H9 (cell line): ENCODE results near the gene CDKAL1. TPM values are rescaled to one million over a fixed set of nuclear protein-coding genes. Genes with fewer than 3 reads are reported as not detected.

Experiments
- DNase-seq: peaks from one replicate; pipeline ENCODE4 v3.0.0-alpha.2; 2017
- H2AFZ ChIP-seq: one replicate; pipeline ENCODE4 v1.6.1; 2013; ENCODE audit warnings: mild to moderate bottlenecking, low read length, control low read depth, moderate library complexity
- H2AK5ac ChIP-seq: 2 replicates; pipeline ENCODE4 v1.6.1; 2013; ENCODE audit warnings: low read length, control low read depth, mixed read lengths; ENCODE audit not compliant: insufficient read length
- H2BK120ac ChIP-seq: one replicate; pipeline ENCODE4 v1.6.1; 2013; ENCODE audit warnings: low read depth, mild to moderate bottlenecking, low read length, control low read depth, inconsistent platforms; ENCODE audit not compliant: poor library complexity, severe bottlenecking
- H2BK12ac ChIP-seq: 2 replicates; pipeline ENCODE4 v1.6.1; 2013; ENCODE audit warnings: low read length, control low read depth, mixed read lengths, low read depth; ENCODE audit not compliant: insufficient read length
- H2BK15ac ChIP-seq: 2 replicates; pipeline ENCODE4 v1.6.1; 2013; ENCODE audit warnings: low read depth, low read length, control low read depth
- H2BK20ac ChIP-seq: one replicate; pipeline ENCODE4 v1.6.1; 2013; ENCODE audit warnings: low read depth, mild to moderate bottlenecking, low read length, control low read depth, inconsistent platforms; ENCODE audit not compliant: poor library complexity, severe bottlenecking
- H2BK5ac ChIP-seq: 2 replicates; pipeline ENCODE4 v1.6.1; 2013; ENCODE audit warnings: low read length, control low read depth, mixed read lengths; ENCODE audit not compliant: insufficient read length
- H3K14ac ChIP-seq: 2 replicates; pipeline ENCODE4 v1.6.1; 2013; ENCODE audit warnings: low read length, control low read depth; ENCODE audit not compliant: insufficient read depth
- H3K18ac ChIP-seq: 2 replicates; pipeline ENCODE4 v1.6.1; 2013; ENCODE audit warnings: low read depth, mild to moderate bottlenecking, mixed read lengths, low read length, control low read depth; ENCODE audit not compliant: insufficient read length
- H3K23ac ChIP-seq: 2 replicates; pipeline ENCODE4 v1.6.1; 2013; ENCODE audit warnings: low read length, control low read depth, mixed read lengths, low read depth; ENCODE audit not compliant: insufficient read length
- H3K23me2 ChIP-seq: 2 replicates; pipeline ENCODE4 v1.6.1; 2013; ENCODE audit warnings: low read depth, mild to moderate bottlenecking, mixed read lengths, low read length, control low read depth; ENCODE audit not compliant: insufficient read length, poor library complexity, severe bottlenecking
- H3K27ac ChIP-seq: 2 replicates; pipeline ENCODE4 v1.5.1; 2013; ENCODE audit warnings: low read length, control low read depth, mixed read lengths, low read depth; ENCODE audit not compliant: insufficient read length
- H3K27me3 ChIP-seq: 2 replicates; pipeline ENCODE4 v1.6.1; 2013; ENCODE audit warnings: low read length, control low read depth, inconsistent platforms; ENCODE audit not compliant: insufficient read depth
- H3K4ac ChIP-seq: 2 replicates; pipeline ENCODE4 v1.6.1; 2013; ENCODE audit warnings: low read depth, mild to moderate bottlenecking, control low read depth, inconsistent platforms, low read length, moderate library complexity
- H3K4me1 ChIP-seq: 2 replicates; pipeline ENCODE4 v1.6.1; 2013; ENCODE audit warnings: low read length, control low read depth, inconsistent platforms; ENCODE audit not compliant: insufficient read depth
- H3K4me2 ChIP-seq: 2 replicates; pipeline ENCODE4 v1.6.1; 2013; ENCODE audit warnings: low read length, control low read depth, mixed read lengths; ENCODE audit not compliant: insufficient read length, insufficient read depth
- H3K56ac ChIP-seq: 2 replicates; pipeline ENCODE4 v1.6.1; 2013; ENCODE audit warnings: low read depth, mild to moderate bottlenecking, mixed read lengths, low read length, control low read depth; ENCODE audit not compliant: insufficient read length
- H3K79me1 ChIP-seq: 2 replicates; pipeline ENCODE4 v1.6.1; 2013; ENCODE audit warnings: low read depth, mild to moderate bottlenecking, moderate library complexity, low read length, control low read depth, inconsistent platforms; ENCODE audit not compliant: insufficient read depth, poor library complexity, severe bottlenecking
- H3K79me2 ChIP-seq: 2 replicates; pipeline ENCODE4 v1.6.1; 2013; ENCODE audit warnings: low read length, control low read depth, inconsistent platforms; ENCODE audit not compliant: insufficient read depth
- H3K9ac ChIP-seq: 2 replicates; pipeline ENCODE4 v1.6.1; 2013; ENCODE audit warnings: low read length, control low read depth, mixed read lengths; ENCODE audit not compliant: insufficient read length; ENCODE audit errors: extremely low read depth
- H3K9me3 ChIP-seq: one replicate; pipeline ENCODE4 v1.6.1; 2013; ENCODE audit warnings: low read depth, low read length, inconsistent platforms; ENCODE audit not compliant: control insufficient read depth
- H3T11ph ChIP-seq: one replicate; pipeline ENCODE4 v1.6.1; 2013; ENCODE audit warnings: mild to moderate bottlenecking, low read length, control low read depth, inconsistent platforms
- H4K20me1 ChIP-seq: one replicate; pipeline ENCODE4 v1.6.1; 2013; ENCODE audit not compliant: control insufficient read depth, insufficient read length, insufficient read depth
- H4K5ac ChIP-seq: 2 replicates; pipeline ENCODE4 v1.6.1; 2013; ENCODE audit warnings: low read depth, mild to moderate bottlenecking, mixed read lengths, low read length, control low read depth; ENCODE audit not compliant: insufficient read length
- H4K8ac ChIP-seq: replicated peaks from 2 replicates; pipeline ENCODE4 v1.6.1; 2013; ENCODE audit warnings: low read length, control low read depth, mixed read lengths, low read depth; ENCODE audit not compliant: insufficient read length
- H4K91ac ChIP-seq: 2 replicates; pipeline ENCODE4 v1.6.1; 2013; ENCODE audit warnings: low read depth, mild to moderate bottlenecking, moderate library complexity, mixed read lengths, low read length, control low read depth; ENCODE audit not compliant: insufficient read length
- H3K27ac Mint-ChIP-seq, 3 experiments: 2 replicates in 2 of 3; 3 replicates in 1 of 3; pipeline ENCODE4 v1.8.0; 2020 to 2021; ENCODE audit warnings: mixed read lengths in 3 of 3, mild to moderate bottlenecking in 1 of 3, moderate library complexity in 1 of 3
- H3K27me3 Mint-ChIP-seq: 2 replicates; pipeline ENCODE4 v1.8.0; 2021; ENCODE audit warnings: low read depth, mild to moderate bottlenecking, moderate library complexity, mixed read lengths
- H3K36me3 Mint-ChIP-seq, 3 experiments: 2 replicates in 2 of 3; 3 replicates in 1 of 3; pipeline ENCODE4 v1.8.0; 2020 to 2021; ENCODE audit warnings: low read depth in 3 of 3, mixed read lengths in 3 of 3; ENCODE audit not compliant: insufficient read depth in 1 of 3
- H3K4me1 Mint-ChIP-seq, 2 experiments: 2 replicates each; pipeline ENCODE4 v1.8.0; 2020; ENCODE audit warnings: mixed read lengths in 2 of 2
- H3K4me3 Mint-ChIP-seq, 2 experiments: 2 replicates in 1 of 2; 3 replicates in 1 of 2; pipeline ENCODE4 v1.8.0; 2020 to 2021; ENCODE audit warnings: mild to moderate bottlenecking in 2 of 2, mixed read lengths in 2 of 2, moderate library complexity in 1 of 2
- H3K9me3 Mint-ChIP-seq, 2 experiments: 2 replicates in 1 of 2; 3 replicates in 1 of 2; pipeline ENCODE4 v1.8.0; 2020; ENCODE audit warnings: mild to moderate bottlenecking in 2 of 2, mixed read lengths in 2 of 2, moderate library complexity in 1 of 2
- WGBS: extraction: QIAGEN DNeasy Blood & Tissue Kit; methylation state at CpG from one replicate; pipeline ENCODE4 v1.1.7; 2013; ENCODE audit warnings: missing lambda C conversion rate, low lambda C conversion rate, mixed read lengths; ENCODE audit not compliant: insufficient read length; ENCODE audit errors: extremely low coverage; 5-methylcytosine and 5-hydroxymethylcytosine counted together
- total RNA-seq: library from RNA; stranded (reverse); gene quantifications from 2 replicates; pipeline ENCODE4 v1.2.1, GENCODE V29; 2021
- TF ChIP-seq, protein P1 (sequence below): fragments of 200-600 bp; sonication (generic); conservative IDR thresholded peaks from 3 replicates; pipeline ENCODE4 v1.8.0; 2021; ENCODE audit warnings: antibody characterized with exemption, mild to moderate bottlenecking

CDKAL1 gene
- total RNA-seq, 1 experiment from 2014 or later = 23.0 TPM

DNA sequence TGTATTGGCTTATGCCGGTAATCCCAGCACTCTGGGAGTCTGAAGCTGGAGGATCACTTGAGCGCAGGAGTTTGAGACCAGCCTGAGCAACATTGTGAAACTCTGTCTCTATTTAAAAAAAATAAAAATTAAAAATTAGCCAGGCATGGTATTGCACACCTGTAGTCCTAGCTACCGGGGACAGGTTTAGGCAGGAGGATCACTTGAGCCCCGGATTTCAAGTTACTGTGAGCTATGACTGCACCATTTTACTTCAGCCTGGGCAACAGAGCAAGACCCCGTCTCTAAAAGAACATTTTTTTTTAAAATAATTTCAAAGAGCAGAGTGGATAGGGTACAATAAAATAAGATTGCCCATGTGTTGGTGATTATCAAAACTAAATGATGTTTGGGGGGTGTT lies 576.4 kb downstream of the CDKAL1 start:
- no peak overlapping the region for H4K91ac ChIP-seq
- H3K9me3 ChIP-seq = no peaks in the 10 kb centered on the region
- H2AFZ ChIP-seq = no peak overlapping the region
- no peaks in the 10 kb centered on the region for H3K79me1 ChIP-seq
- H3K4me1 ChIP-seq = peaks cover 2% of the 10 kb centered on the region; the same call in 1 of the 2 replicates
- H3K4me2 ChIP-seq = no peak overlapping the region
- H3K14ac ChIP-seq = no peak overlapping the region
- H4K20me1 ChIP-seq = no peaks in the 10 kb centered on the region
- H3K23me2 ChIP-seq = no peaks in the 10 kb centered on the region
- H3K4ac ChIP-seq = no peak overlapping the region
- H4K5ac ChIP-seq = no peak overlapping the region
- no peaks in the 10 kb centered on the region for H3K79me2 ChIP-seq
- TF ChIP-seq, protein P1, sequence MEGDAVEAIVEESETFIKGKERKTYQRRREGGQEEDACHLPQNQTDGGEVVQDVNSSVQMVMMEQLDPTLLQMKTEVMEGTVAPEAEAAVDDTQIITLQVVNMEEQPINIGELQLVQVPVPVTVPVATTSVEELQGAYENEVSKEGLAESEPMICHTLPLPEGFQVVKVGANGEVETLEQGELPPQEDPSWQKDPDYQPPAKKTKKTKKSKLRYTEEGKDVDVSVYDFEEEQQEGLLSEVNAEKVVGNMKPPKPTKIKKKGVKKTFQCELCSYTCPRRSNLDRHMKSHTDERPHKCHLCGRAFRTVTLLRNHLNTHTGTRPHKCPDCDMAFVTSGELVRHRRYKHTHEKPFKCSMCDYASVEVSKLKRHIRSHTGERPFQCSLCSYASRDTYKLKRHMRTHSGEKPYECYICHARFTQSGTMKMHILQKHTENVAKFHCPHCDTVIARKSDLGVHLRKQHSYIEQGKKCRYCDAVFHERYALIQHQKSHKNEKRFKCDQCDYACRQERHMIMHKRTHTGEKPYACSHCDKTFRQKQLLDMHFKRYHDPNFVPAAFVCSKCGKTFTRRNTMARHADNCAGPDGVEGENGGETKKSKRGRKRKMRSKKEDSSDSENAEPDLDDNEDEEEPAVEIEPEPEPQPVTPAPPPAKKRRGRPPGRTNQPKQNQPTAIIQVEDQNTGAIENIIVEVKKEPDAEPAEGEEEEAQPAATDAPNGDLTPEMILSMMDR = no peak
- H3K9ac ChIP-seq = no peak overlapping the region
- H2BK12ac ChIP-seq = no peak overlapping the region
- no peak overlapping the region for H2BK5ac ChIP-seq
- Mint-ChIP-seq H3K4me3 (no peak overlapping the region), H3K27ac (no peak overlapping the region), H3K27me3 (no peaks in the 10 kb centered on the region), H3K36me3 (no peaks in the 10 kb centered on the region), H3K9me3 (no peaks in the 10 kb centered on the region), H3K4me1 (peaks cover 33 to 37% of the 10 kb centered on the region in 2 experiments)
- no peak overlapping the region for H3K27ac ChIP-seq
- no peak overlapping the region for H2BK120ac ChIP-seq
- H3K27me3 ChIP-seq = no peaks in the 10 kb centered on the region
- no peak overlapping the region for H2AK5ac ChIP-seq
- H3T11ph ChIP-seq = no peak overlapping the region
- no peak for DNase-seq
- H3K18ac ChIP-seq = no peak overlapping the region
- no CpG with 5 or more reads among the region's 5 CpGs for whole genome bisulfite sequencing
- no peak overlapping the region for H4K8ac ChIP-seq
- no peak overlapping the region for H3K23ac ChIP-seq
- no peak overlapping the region for H2BK20ac ChIP-seq
- no peak overlapping the region for H2BK15ac ChIP-seq
- no peak overlapping the region for H3K56ac ChIP-seq
